ENCODE data around the gene DPPA2. TPM values are rescaled to one million over a fixed set of nuclear protein-coding genes. Genes with fewer than 3 reads are reported as not detected.
A peak's percentile ranks its signal among the peaks of the same experiment; 100 is the strongest.

The DPPA2 gene
- total RNA-seq, 1 experiment from 2014 or later: 15.0 TPM

DNA sequence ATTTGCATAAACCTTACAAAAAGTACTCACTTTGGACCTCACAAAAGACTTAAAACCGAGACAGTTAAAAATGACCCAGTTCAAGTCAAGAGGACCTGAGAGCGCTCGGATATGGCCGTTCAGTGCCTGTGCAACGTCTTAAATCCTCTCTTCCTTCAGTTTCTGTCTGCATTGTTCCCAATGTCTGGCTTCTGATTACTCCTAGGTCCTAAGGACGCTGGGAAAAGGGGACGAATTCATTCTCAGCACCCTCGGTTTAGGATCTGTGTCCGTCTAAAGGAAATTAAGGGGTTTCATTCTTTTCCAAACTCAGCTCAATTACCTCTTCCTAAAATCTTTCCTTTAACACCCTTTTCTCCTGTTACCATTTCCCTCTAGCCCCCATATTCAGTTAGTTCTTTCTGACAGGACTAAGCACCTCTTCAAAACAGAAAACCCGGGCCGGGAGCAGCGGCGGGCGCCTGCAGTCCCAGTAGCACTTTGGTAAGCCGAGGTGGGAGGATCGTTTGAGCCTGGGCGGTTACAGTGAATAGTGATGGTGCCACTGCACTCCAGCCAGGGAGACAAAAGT is 20.1 kb upstream of the DPPA2 start:
- POLR2A ChIA-PET: interaction anchor here (1.0 kb wide), 1 partner anchor 20 kb away, joined by 3 read pairs; the partner anchor contains the start of gene DPPA2
- ATAC-seq: no peak
- peaks cover 62% of the 10 kb centered on the region for H3K36me3 Mint-ChIP-seq

DNA sequence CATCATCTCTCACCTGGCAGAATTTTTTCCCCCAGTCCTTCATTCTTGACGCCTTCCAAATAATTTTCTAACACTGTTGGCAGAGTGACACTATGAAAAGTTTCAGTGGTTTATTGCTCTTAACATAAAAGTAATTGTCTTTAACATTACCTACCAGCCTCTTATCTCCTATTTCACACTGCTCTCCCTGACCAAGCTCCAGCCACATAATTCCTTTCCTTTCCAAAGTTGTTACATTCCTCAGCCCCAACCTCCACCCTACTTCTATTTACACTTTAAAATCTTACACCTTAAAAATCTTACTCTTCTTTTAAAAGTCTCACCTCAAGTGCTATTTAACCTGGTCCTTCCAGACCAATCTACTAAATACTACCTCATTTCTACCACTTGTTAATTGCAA is 18.3 kb upstream of the DPPA2 start:
- CTCF ChIA-PET: no interaction called here
- Mint-ChIP-seq H3K4me3 (peak overlapping the region; percentile 89), H3K36me3 (peaks cover 79% of the 10 kb centered on the region), H3K27me3 (ENCODE audit: low read depth) (peaks cover 3% of the 10 kb centered on the region; the same call in 1 of the 2 replicates), H3K27ac (peak overlapping the region; percentile 95), H3K9me3 (no peaks in the 10 kb centered on the region), H3K4me1 (peaks cover 55% of the 10 kb centered on the region)
- DNase-seq (ENCODE audit: low spot score): no peak
- no peak for ATAC-seq
- POLR2A ChIA-PET: interaction anchor here (1.3 kb wide), 1 partner anchor 22 kb away, joined by 5 read pairs; no protein-coding TSS in a partner anchor
- TF ChIP-seq NR3C1 (CRISPR knock-in tag; conservative IDR thresholded peaks at IDR 0.05; ENCODE audit: low read depth) (no peak), TEAD1 (CRISPR knock-in tag; IDR thresholded peaks at IDR 0.05) (no peak), ZNF416 (CRISPR knock-in tag; IDR thresholded peaks at IDR 0.05) (no peak)
- TF ChIP-seq, protein P1, sequence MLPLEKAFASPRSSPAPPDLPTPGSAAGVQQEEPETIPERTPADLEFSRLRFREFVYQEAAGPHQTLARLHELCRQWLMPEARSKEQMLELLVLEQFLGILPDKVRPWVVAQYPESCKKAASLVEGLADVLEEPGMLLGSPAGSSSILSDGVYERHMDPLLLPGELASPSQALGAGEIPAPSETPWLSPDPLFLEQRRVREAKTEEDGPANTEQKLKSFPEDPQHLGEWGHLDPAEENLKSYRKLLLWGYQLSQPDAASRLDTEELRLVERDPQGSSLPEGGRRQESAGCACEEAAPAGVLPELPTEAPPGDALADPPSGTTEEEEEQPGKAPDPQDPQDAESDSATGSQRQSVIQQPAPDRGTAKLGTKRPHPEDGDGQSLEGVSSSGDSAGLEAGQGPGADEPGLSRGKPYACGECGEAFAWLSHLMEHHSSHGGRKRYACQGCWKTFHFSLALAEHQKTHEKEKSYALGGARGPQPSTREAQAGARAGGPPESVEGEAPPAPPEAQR (CRISPR knock-in tag; IDR thresholded peaks at IDR 0.05): no peak
- TF ChIP-seq, protein P2, sequence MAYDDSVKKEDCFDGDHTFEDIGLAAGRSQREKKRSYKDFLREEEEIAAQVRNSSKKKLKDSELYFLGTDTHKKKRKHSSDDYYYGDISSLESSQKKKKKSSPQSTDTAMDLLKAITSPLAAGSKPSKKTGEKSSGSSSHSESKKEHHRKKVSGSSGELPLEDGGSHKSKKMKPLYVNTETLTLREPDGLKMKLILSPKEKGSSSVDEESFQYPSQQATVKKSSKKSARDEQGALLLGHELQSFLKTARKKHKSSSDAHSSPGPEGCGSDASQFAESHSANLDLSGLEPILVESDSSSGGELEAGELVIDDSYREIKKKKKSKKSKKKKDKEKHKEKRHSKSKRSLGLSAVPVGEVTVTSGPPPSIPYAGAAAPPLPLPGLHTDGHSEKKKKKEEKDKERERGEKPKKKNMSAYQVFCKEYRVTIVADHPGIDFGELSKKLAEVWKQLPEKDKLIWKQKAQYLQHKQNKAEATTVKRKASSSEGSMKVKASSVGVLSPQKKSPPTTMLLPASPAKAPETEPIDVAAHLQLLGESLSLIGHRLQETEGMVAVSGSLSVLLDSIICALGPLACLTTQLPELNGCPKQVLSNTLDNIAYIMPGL (CRISPR knock-in tag; IDR thresholded peaks at IDR 0.05): no peak

More for the DNA sequence above, 20.1 kb upstream of the DPPA2 start:
- Mint-ChIP-seq H3K27ac (peak overlapping the region; percentile 100), H3K4me1 (peaks cover 53% of the 10 kb centered on the region), H3K27me3 (ENCODE audit: low read depth) (peaks cover 3% of the 10 kb centered on the region; the same call in 1 of the 2 replicates), H3K9me3 (no peaks in the 10 kb centered on the region), H3K4me3 (peak overlapping the region; percentile 89)
- CTCF ChIA-PET: interaction anchor here (0.9 kb wide), 1 partner anchor 20 kb away, joined by 3 read pairs; no protein-coding TSS in a partner anchor
- no peak for DNase-seq (ENCODE audit: low spot score)
- no peak for TF ChIP-seq NR2C2 (CRISPR knock-in tag; IDR thresholded peaks at IDR 0.05)
- 0 out of 2 replicates have a peak, but pooled peaks have one; percentile 14 for TF ChIP-seq ELF4 (CRISPR knock-in tag; IDR thresholded peaks at IDR 0.05; ENCODE audit: low read depth)
- no peak for TF ChIP-seq TEAD4 (CRISPR knock-in tag; IDR thresholded peaks at IDR 0.05)
- TF ChIP-seq HMGA2 (CRISPR knock-in tag; IDR thresholded peaks at IDR 0.05): no peak
- TF ChIP-seq, protein P3, sequence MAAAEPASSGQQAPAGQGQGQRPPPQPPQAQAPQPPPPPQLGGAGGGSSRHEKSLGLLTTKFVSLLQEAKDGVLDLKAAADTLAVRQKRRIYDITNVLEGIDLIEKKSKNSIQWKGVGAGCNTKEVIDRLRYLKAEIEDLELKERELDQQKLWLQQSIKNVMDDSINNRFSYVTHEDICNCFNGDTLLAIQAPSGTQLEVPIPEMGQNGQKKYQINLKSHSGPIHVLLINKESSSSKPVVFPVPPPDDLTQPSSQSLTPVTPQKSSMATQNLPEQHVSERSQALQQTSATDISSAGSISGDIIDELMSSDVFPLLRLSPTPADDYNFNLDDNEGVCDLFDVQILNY (CRISPR knock-in tag; IDR thresholded peaks at IDR 0.05): no peak
- TF ChIP-seq, protein P4, sequence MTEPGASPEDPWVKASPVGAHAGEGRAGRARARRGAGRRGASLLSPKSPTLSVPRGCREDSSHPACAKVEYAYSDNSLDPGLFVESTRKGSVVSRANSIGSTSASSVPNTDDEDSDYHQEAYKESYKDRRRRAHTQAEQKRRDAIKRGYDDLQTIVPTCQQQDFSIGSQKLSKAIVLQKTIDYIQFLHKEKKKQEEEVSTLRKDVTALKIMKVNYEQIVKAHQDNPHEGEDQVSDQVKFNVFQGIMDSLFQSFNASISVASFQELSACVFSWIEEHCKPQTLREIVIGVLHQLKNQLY (CRISPR knock-in tag; IDR thresholded peaks at IDR 0.05): no peak
- TF ChIP-seq GABPB1 (CRISPR knock-in tag; IDR thresholded peaks at IDR 0.05): no peak
- TF ChIP-seq, protein P5, sequence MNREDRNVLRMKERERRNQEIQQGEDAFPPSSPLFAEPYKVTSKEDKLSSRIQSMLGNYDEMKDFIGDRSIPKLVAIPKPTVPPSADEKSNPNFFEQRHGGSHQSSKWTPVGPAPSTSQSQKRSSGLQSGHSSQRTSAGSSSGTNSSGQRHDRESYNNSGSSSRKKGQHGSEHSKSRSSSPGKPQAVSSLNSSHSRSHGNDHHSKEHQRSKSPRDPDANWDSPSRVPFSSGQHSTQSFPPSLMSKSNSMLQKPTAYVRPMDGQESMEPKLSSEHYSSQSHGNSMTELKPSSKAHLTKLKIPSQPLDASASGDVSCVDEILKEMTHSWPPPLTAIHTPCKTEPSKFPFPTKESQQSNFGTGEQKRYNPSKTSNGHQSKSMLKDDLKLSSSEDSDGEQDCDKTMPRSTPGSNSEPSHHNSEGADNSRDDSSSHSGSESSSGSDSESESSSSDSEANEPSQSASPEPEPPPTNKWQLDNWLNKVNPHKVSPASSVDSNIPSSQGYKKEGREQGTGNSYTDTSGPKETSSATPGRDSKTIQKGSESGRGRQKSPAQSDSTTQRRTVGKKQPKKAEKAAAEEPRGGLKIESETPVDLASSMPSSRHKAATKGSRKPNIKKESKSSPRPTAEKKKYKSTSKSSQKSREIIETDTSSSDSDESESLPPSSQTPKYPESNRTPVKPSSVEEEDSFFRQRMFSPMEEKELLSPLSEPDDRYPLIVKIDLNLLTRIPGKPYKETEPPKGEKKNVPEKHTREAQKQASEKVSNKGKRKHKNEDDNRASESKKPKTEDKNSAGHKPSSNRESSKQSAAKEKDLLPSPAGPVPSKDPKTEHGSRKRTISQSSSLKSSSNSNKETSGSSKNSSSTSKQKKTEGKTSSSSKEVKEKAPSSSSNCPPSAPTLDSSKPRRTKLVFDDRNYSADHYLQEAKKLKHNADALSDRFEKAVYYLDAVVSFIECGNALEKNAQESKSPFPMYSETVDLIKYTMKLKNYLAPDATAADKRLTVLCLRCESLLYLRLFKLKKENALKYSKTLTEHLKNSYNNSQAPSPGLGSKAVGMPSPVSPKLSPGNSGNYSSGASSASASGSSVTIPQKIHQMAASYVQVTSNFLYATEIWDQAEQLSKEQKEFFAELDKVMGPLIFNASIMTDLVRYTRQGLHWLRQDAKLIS (CRISPR knock-in tag; IDR thresholded peaks at IDR 0.05; ENCODE audit: borderline replicate concordance): peak; percentile 19; the same call in 1 of the 2 replicates
- TF ChIP-seq, protein P6, sequence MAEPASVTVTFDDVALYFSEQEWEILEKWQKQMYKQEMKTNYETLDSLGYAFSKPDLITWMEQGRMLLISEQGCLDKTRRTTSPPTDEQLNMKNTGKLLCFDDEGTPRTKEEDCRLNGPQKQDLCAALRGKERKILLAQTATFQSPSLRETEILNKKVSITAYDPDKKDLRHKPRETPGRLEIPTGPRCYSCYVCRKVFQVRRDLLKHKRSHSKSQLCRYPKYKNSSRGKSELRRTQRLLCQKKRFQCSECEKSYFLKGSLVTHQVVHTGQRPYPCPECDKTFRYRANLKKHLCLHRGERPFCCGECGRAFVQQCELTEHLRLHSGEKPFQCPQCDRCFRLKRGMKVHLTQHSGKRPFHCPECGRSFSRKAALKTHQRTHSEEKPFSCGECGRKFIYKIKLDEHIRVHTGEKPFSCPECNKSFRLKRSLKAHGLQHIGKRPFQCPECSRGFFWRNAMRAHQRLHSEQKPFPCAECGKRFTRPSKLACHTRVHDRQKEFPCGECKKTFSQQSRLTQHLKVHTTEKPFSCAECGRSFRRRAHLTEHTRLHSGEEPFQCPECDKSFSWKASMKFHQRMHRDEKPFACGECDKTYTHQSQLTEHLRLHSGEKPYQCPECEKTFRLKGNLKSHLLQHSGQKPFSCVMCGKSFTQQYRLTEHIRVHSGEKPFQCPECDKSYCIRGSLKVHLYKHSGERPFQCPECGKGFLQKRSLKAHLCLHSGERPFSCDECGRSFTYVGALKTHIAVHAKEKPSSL (CRISPR knock-in tag; conservative IDR thresholded peaks at IDR 0.05): 0 out of 2 replicates have a peak, but pooled peaks have one; percentile 5
- no peak for TF ChIP-seq NFE2L1 (CRISPR knock-in tag; IDR thresholded peaks at IDR 0.05)
- no peak for TF ChIP-seq ETV6 (CRISPR knock-in tag; IDR thresholded peaks at IDR 0.05)
- TF ChIP-seq NFATC4 (CRISPR knock-in tag; IDR thresholded peaks at IDR 0.05): no peak
- TF ChIP-seq JAZF1 (CRISPR knock-in tag; IDR thresholded peaks at IDR 0.05): no peak
- TF ChIP-seq JUN (CRISPR knock-in tag; IDR thresholded peaks at IDR 0.05): no peak
- TF ChIP-seq, protein P7, sequence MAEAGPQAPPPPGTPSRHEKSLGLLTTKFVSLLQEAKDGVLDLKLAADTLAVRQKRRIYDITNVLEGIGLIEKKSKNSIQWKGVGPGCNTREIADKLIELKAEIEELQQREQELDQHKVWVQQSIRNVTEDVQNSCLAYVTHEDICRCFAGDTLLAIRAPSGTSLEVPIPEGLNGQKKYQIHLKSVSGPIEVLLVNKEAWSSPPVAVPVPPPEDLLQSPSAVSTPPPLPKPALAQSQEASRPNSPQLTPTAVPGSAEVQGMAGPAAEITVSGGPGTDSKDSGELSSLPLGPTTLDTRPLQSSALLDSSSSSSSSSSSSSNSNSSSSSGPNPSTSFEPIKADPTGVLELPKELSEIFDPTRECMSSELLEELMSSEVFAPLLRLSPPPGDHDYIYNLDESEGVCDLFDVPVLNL (CRISPR knock-in tag; IDR thresholded peaks at IDR 0.05; ENCODE audit: borderline replicate concordance, low read depth): no peak
- 0 out of 2 replicates have a peak, but pooled peaks have one; percentile 26 for TF ChIP-seq KAT7 (CRISPR knock-in tag; IDR thresholded peaks at IDR 0.05; ENCODE audit: borderline replicate concordance)
- no peak for TF ChIP-seq ESRRA (CRISPR knock-in tag; IDR thresholded peaks at IDR 0.05; ENCODE audit: borderline replicate concordance)
- no peak for TF ChIP-seq ZNF416 (CRISPR knock-in tag; IDR thresholded peaks at IDR 0.05)
- TF ChIP-seq ZNF423 (CRISPR knock-in tag; IDR thresholded peaks at IDR 0.05): no peak
